ENCODE measurements around the gene MCC. TPM values are rescaled to one million over a fixed set of nuclear protein-coding genes. Genes with fewer than 3 reads are reported as not detected.

Gene MCC
- total and polyA plus RNA-seq, 2 donors from 2014 or later: 2.4 to 20.6 TPM

- Histone ChIP-seq H3K4me1 (ENCODE audit: control insufficient read depth in 2 of 3, insufficient read depth in 2 of 3, low read depth in 1 of 3, low read length in 3 of 3) (no peaks in the 10 kb centered on the region), H3K9ac (ENCODE audit: low read length in 3 of 3) (no peak overlapping the region), H3K36me3 (ENCODE audit: control insufficient read depth in 2 of 3, insufficient read depth in 3 of 3, low read length in 3 of 3) (no peaks in the 10 kb centered on the region), H3K27ac (ENCODE audit: low read depth in 2 of 2, low read length in 2 of 2) (no peak overlapping the region), H3K4me3 (ENCODE audit: low read length in 3 of 3) (no peak overlapping the region), H3K9me3 (ENCODE audit: control insufficient read depth in 2 of 3, insufficient read depth in 1 of 3, low read length in 3 of 3) (peaks cover 0 to 3% (median 0%) of the 10 kb centered on the region in 3 donors), H3K27me3 (ENCODE audit: control insufficient read depth, insufficient read depth, low read length) (no peaks in the 10 kb centered on the region)
- no peak for TF ChIP-seq CTCF (IDR thresholded peaks at IDR 0.05; ENCODE audit: borderline replicate concordance, extremely low read depth, insufficient read depth)
- DNase-seq: peak in 2 of 5 donors; percentile 32 to 73
- intact Hi-C loops (cut with DNase I): no loop called here
- no peak for FAIRE-seq
These were observed 128.8 kb downstream of the MCC start for GRCh38 chr5:113359419-113359818.

GRCh38 chr5:113358696-113359095 is 129.6 kb downstream of the MCC start:
- H3K4me3 ChIP-seq (ENCODE audit: low read length in 3 of 3): no peak overlapping the region
- H3K27ac ChIP-seq (ENCODE audit: low read depth in 2 of 2, low read length in 2 of 2): no peak overlapping the region
- intact Hi-C loops (cut with DNase I): no loop called here
- no peaks in the 10 kb centered on the region for H3K4me1 ChIP-seq (ENCODE audit: control insufficient read depth in 2 of 3, insufficient read depth in 2 of 3, low read depth in 1 of 3, low read length in 3 of 3)
- no peak for DNase-seq
- no peaks in the 10 kb centered on the region for H3K9me3 ChIP-seq (ENCODE audit: control insufficient read depth in 2 of 3, insufficient read depth in 1 of 3, low read length in 3 of 3)
- H3K27me3 ChIP-seq (ENCODE audit: control insufficient read depth, insufficient read depth, low read length): no peaks in the 10 kb centered on the region
- H3K36me3 ChIP-seq (ENCODE audit: control insufficient read depth in 2 of 3, insufficient read depth in 3 of 3, low read length in 3 of 3): no peaks in the 10 kb centered on the region
- FAIRE-seq: no peak
- TF ChIP-seq CTCF (IDR thresholded peaks at IDR 0.05; ENCODE audit: borderline replicate concordance, extremely low read depth, insufficient read depth): no peak
- H3K9ac ChIP-seq (ENCODE audit: low read length in 3 of 3): no peak overlapping the region

DNA sequence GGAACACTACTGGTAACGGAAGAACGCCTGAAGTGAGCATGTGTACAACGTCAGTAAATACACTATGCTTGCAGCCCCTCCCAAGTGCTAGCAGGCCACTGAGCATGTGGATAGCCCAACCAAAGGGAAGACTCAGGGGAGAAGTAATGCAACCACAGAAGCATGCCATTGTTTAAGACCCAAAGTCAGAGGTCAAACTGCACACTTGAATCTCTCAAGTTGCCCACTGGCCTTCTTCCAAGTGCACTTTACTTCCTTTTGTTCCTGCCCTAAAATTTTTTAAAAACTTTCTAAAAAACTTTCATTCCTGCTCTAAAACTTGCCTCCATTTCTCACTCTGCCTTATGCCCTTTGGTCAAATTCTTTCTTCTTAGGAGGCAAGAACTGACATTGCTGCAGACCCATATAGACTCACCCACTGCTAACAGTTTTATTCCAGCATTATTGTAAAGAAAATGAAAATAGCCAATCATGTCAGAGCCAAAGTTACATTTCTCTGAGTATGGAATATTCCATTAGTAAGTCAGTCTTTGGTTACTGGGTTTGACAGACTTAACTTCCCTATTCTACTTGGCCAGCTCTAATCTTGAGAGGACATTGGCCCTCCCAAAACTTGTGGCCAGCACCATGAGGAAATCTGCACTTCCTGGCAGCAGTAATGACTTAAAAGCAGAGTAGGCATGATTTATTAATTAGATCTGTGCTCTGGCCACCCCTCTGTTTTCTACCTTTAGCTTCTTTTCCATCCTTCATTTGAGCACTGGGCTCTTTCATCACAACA is 130.4 kb downstream of the MCC start:
- H3K4me1 ChIP-seq (ENCODE audit: control insufficient read depth in 2 of 3, insufficient read depth in 2 of 3, low read depth in 1 of 3, low read length in 3 of 3): no peaks in the 10 kb centered on the region
- DNase-seq (no peak), FAIRE-seq (no peak)
- no peak overlapping the region for H3K4me3 ChIP-seq (ENCODE audit: low read length in 3 of 3)
- intact Hi-C loops (cut with DNase I): no loop called here
- no peak for TF ChIP-seq CTCF (IDR thresholded peaks at IDR 0.05; ENCODE audit: borderline replicate concordance, extremely low read depth, insufficient read depth)
- H3K36me3 ChIP-seq (ENCODE audit: control insufficient read depth in 2 of 3, insufficient read depth in 3 of 3, low read length in 3 of 3): no peaks in the 10 kb centered on the region
- no peaks in the 10 kb centered on the region for H3K27me3 ChIP-seq (ENCODE audit: control insufficient read depth, insufficient read depth, low read length)
- H3K27ac ChIP-seq (ENCODE audit: low read depth in 2 of 2, low read length in 2 of 2): no peak overlapping the region
- no peak overlapping the region for H3K9ac ChIP-seq (ENCODE audit: low read length in 3 of 3)
- no peaks in the 10 kb centered on the region for H3K9me3 ChIP-seq (ENCODE audit: control insufficient read depth in 2 of 3, insufficient read depth in 1 of 3, low read length in 3 of 3)

Measured in kidney (tissue), 14 donors.